ENCODE measurements around the gene XRCC6. TPM values are rescaled to one million over a fixed set of nuclear protein-coding genes. Genes with fewer than 3 reads are reported as not detected.

The XRCC6 gene
- total and polyA plus RNA-seq, 2 of the 13 experiments (the other 11 are each of a cell fraction or from before 2014, with no cell fraction given) = 124 to 625 TPM

GRCh38 chr22:41696703-41697102 lies 75.6 kb downstream of the XRCC6 start:
- Histone ChIP-seq H3K9me3 (ENCODE audit: low read length) (no peaks in the 10 kb centered on the region), H3K27ac (ENCODE audit: extremely low read length, insufficient read depth, low read length) (no peak overlapping the region), H3K79me2 (ENCODE audit: insufficient read depth, low read length) (no peaks in the 10 kb centered on the region), H4K20me1 (ENCODE audit: insufficient read depth, low read length) (no peaks in the 10 kb centered on the region), H3K27me3 (ENCODE audit: control insufficient read depth in 1 of 2, insufficient read depth in 2 of 2, low read length in 2 of 2) (no peaks in the 10 kb centered on the region), H3K36me3 (replicated peaks in 1 of 2; ENCODE audit: control insufficient read depth in 1 of 2, insufficient read depth in 2 of 2, low read length in 2 of 2) (no peaks in the 10 kb centered on the region; a peak in 1 of 5 replicates), H2AFZ (ENCODE audit: low read length) (no peak overlapping the region), H3K9ac (ENCODE audit: insufficient read depth, low read depth, low read length) (peak overlapping the region; percentile 47), H3K4me1 (ENCODE audit: insufficient read depth, low read length) (peaks cover 16% of the 10 kb centered on the region), H3K4me3 (replicated peaks in 1 of 3; ENCODE audit: insufficient read depth in 1 of 3, low read depth in 2 of 3, low read length in 3 of 3) (peak overlapping the region in 1 of 3 experiments; percentile 66; a peak in 1 of 6 replicates), H3K4me2 (ENCODE audit: low read depth, low read length) (peak overlapping the region; percentile 82)
- 65% methylated on average over 10 of the region's 11 CpGs for WGBS (ENCODE audit: low lambda C conversion rate)
- DNase-seq (ENCODE audit: low spot score) = no peak
- CTCF ChIA-PET (ENCODE audit: low intra/inter-chr PET ratio, low total read pairs) = interaction anchor here (1.4 to 1.8 kb wide), 2 partner anchors 244 to 261 kb away, joined by 4 to 22 read pairs; no protein-coding TSS in a partner anchor
- intact Hi-C loops (cut with micrococcal nuclease; ENCODE audit: unreplicated experiment) (loop anchor here (1.0 to 10.0 kb wide), 4 partner anchors 161 to 418 kb away; no protein-coding TSS in a partner anchor), in situ Hi-C loops (cut with HindIII; ENCODE audit: extremely low pct_ligation_motif_present, low pct_unique_long_range_greater_than_20kb) (loop anchor here (5.0 kb wide), 1 partner anchor 246 kb away; no protein-coding TSS in a partner anchor)
- no peak for FAIRE-seq
- POLR2A ChIA-PET = interaction anchor here (1.0 to 2.0 kb wide), 8 partner anchors 8 to 250 kb away, joined by 3 to 29 read pairs (median 4); partner anchors contain the start of genes CCDC134, CENPM, DESI1 and SNU13
- no TSS peak for BruUV-seq (replicated peaks)
- ATAC-seq = peak; percentile 45
- no peak for TF ChIP-seq ZNF609 (CRISPR knock-in tag; IDR thresholded peaks at IDR 0.05; ENCODE audit: borderline replicate concordance)
- no peak for TF ChIP-seq SIX1 (CRISPR knock-in tag; IDR thresholded peaks at IDR 0.05; ENCODE audit: borderline replicate concordance)
- TF ChIP-seq HDAC1 (CRISPR knock-in tag; IDR thresholded peaks at IDR 0.05) = no peak
- peak; percentile 54; the same call in 1 of the 2 replicates for TF ChIP-seq NRL (CRISPR knock-in tag; IDR thresholded peaks at IDR 0.05; ENCODE audit: borderline replicate concordance)
- TF ChIP-seq NCOA5 (CRISPR knock-in tag; IDR thresholded peaks at IDR 0.05) = no peak
- TF ChIP-seq GPBP1L1 (CRISPR knock-in tag; IDR thresholded peaks at IDR 0.05) = no peak
- TF ChIP-seq HNRNPH1 (optimal IDR thresholded peaks at IDR 0.05; ENCODE audit: low read depth, low read length) = no peak
- peak; percentile 26 for TF ChIP-seq AGO2 (optimal IDR thresholded peaks at IDR 0.05; ENCODE audit: low read depth, low read length)
- TF ChIP-seq ZNF629 (CRISPR knock-in tag; conservative IDR thresholded peaks at IDR 0.05) = no peak
- TF ChIP-seq DMAP1 (CRISPR knock-in tag; IDR thresholded peaks at IDR 0.05) = 0 out of 2 replicates have a peak, but pooled peaks have one; percentile 8
- TF ChIP-seq KDM4B (CRISPR knock-in tag; IDR thresholded peaks at IDR 0.05) = no peak
- no peak for TF ChIP-seq TRAFD1 (CRISPR knock-in tag; IDR thresholded peaks at IDR 0.05; ENCODE audit: borderline replicate concordance)
- TF ChIP-seq HDAC2 (CRISPR knock-in tag; IDR thresholded peaks at IDR 0.05) = no peak
- TF ChIP-seq ZBTB7B (CRISPR knock-in tag; IDR thresholded peaks at IDR 0.05) = peak; percentile 4; the same call in 1 of the 2 replicates
- TF ChIP-seq ZBTB33 (CRISPR knock-in tag; IDR thresholded peaks at IDR 0.05) = 0 out of 2 replicates have a peak, but pooled peaks have one; percentile 9
